HG03095 (cell line): Measurements from ENCODE around the gene MBP.

ENCODE experiments used
- ATAC-seq: cut with Tn5 transposase; IDR thresholded peaks from one replicate; pipeline ENCODE4 v1.9.1; 2021; ENCODE audit warnings: moderate library complexity; ENCODE audit not compliant: unreplicated experiment

The MBP gene

DNA sequence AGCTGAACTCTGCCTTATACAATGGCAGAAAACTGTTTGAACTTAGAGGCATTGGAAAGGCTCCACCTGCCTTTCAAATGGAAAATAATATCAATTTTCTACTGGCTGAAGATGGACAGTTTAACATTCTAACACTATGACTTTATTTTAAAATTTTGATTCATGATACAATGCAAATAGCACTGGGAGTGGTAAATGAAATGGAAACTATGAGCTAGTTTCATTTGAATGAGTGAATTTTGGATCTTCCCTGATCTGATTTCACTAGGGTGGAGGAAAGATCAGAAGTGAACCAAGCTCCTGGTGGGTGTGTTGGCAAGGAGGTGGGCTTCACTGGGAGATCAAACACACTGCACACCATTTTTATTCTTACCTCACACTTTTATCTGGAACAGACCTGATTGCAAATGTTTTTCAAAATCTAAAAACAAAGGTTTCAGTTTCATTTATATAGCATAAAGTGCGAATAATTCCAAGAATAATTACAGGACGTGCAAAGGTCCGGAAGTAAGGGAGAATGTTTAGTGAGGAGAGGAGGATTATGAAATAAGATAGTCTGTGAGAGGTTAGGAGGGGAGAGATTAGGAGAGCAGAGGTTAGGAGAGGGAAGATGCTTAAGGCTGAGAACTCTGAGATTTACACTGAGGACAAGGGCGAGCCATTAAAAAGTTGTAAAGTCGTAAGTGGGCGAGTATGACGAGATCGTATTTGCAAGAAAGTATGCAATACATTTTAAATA lies 18.6 kb upstream of the MBP start:
- ATAC-seq = no peak

GRCh38 chr18:77150588-77150987 lies 18.0 kb upstream of the MBP start:
- no peak for ATAC-seq

GRCh38 chr18:77148289-77148688 lies 15.7 kb upstream of the MBP start:
- no peak for ATAC-seq

DNA sequence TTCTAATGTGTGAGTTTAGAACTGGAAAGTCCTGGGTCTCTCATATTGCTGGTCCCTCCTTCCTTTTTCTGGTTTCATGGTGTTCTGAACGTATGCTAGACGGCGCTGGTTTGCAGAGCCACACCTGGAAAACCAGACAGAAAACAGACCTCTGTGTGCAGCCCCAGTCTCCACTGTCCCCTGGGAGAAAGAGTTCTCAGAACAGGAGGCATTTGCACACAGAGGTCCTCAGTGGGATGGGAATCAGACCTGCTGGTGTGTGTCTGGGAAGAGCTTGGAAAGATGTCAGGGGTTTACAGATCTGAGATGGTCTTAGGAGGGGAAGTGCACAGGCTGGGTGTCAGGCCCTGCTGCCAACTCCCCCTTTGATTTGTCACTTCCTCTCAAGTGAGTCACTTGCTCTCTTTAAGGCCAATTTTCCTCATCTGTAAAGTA lies 14.9 kb upstream of the MBP start:
- no peak for ATAC-seq

DNA sequence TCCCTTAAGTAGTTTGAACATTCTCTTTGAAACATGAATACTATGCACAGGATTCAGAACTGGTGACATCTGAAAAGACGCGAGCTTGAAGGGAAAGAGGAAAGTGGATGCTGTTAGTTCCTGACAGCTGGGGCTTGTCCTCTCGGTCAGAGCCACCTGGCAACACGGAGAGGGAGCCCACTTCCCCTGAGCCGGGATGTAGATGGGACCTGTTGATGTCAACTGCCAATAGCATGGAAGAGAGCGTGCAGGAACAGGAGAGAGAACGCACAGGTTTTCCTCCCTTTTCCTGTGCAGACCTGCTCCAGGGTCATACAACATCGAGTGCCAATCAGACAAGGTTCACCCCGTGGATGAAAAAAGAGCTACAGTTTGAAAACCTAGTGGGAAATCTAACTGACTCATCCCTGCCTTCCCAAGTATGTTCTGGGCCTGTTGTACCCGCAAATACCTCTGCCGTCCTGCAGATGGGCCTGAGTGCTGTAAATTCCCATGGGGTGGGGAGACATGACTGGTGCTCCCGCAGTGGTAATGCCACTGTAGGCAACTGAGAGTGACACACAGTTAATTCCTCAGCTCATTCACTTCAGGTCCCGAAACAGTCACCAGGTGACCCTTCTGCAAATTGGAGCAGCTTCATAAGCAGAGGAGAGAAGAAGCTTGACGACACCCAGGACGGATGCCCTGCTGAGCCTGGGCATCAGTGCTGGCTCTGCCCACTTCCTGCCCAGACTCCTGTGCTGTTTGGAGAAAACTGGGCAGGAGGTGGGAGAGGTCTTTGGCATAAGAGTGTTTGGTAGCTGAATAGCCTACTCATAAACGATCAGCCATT lies 13.9 kb upstream of the MBP start:
- no peak for ATAC-seq

DNA sequence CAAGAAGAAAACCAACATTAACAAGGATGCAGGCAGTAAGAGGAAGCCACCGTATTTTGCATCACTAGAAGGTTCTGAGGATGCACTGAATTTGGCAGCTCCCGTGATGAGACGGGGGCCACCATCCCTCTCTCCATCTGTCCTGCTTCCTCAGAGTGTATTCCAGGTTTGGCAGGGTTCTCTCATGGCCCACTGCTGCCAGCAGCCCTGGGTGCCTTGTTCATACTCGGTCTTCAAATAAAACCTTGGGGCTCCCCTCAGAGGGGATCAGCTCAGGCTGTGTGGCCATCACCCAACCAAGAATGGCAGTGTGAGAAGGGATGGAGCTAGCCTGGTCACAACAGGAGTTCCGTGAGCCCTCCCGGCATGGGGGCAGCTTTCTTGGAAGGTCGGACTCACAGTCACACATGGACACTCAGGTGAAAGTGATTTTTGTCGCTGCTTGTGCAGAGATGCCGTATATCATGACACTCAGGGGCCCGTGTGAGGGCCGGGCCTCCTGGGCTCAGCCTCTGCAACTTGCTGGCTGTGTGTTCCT lies 12.8 kb upstream of the MBP start:
- ATAC-seq = no peak

- ATAC-seq = no peak
Observed at GRCh38 chr18:77144451-77145118, 12.0 kb upstream of the MBP start.

GRCh38 chr18:77144046-77144445 lies 11.5 kb upstream of the MBP start:
- no peak for ATAC-seq

DNA sequence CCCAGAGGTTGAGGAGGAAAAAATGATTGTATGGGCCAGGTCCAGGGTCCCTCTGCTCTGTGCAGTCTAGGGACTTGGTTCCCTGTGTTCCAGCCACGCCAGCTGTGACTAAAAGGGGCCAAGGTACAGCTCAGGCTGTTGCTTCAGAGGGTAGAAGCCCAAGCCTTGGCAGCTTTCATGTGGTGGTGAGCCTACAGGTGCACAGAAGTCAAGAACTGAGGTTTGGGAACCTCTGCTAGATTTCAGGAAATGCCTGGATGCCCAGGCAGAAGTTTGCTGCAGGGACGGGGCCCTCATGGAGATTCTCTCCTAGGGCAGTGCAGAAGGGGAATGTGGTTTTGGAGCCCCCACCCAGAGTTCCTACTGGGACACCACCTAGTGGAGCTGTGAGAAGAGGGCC lies 10.6 kb upstream of the MBP start:
- no peak for ATAC-seq

DNA sequence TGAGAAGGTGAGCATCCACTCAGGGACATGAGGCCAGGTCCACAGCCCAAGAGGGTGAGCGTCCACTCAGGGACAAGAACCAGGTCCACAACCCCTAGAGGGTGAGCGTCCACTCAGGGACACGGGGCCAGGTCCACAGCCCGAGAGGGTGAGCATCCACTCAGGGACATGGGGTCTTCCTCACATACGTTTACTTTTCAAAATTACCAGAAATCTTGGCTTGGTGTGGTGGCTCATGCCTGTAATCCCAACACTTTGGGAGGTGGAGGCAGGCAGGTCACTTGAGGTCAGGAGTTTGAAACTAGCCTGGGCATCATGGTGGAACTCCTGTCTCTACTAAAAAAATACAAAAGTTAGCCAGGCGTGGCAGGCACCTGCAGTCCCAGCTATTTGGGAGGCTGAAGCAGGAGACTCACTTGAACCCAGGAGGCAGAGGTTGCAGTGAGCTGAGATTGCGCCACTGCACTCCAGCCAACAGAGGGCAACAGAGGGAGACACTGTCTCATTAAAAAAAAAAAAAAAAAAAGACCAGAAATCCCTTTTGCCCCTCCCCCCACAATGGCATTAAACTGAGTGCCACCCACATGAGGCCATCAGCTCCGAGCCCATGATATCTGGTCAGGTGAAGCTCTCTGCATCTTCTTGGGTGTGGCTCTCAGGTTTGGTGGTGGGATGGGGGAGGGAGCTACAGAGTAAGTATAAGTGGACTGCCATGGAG lies 9.0 kb upstream of the MBP start:
- ATAC-seq = no peak

GRCh38 chr18:77140439-77141109 lies 8.0 kb upstream of the MBP start:
- no peak for ATAC-seq

GRCh38 chr18:77140030-77140429 lies 7.4 kb upstream of the MBP start:
- ATAC-seq = no peak

- no peak for ATAC-seq
Observed at GRCh38 chr18:77139619-77140018, 7.0 kb upstream of the MBP start.

DNA sequence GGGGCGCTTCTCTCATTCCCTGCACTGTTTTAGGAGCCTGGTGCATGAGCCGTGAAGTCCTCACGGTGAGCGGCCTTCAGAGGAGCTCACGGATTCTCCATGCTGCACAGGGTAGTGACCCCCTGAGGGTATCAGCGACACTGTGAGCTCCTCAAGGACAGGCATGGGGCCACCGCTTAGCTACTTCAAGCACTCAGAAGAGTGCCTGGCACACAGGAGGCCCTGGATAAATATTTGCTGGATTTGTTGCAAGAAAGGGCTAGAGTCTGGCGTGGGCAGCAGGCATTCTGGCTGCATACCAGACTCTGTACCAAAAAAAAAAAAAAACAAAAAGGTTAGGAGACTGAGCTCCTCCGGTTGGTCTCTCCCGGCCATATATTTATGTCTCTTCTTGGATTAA lies 5.7 kb upstream of the MBP start:
- no peak for ATAC-seq

- ATAC-seq = no peak
Observed at GRCh38 chr18:77137851-77138250, 5.3 kb upstream of the MBP start.

GRCh38 chr18:77136871-77137665 lies 4.5 kb upstream of the MBP start:
- no peak for ATAC-seq

GRCh38 chr18:77136076-77136718 lies 3.6 kb upstream of the MBP start:
- ATAC-seq = no peak

DNA sequence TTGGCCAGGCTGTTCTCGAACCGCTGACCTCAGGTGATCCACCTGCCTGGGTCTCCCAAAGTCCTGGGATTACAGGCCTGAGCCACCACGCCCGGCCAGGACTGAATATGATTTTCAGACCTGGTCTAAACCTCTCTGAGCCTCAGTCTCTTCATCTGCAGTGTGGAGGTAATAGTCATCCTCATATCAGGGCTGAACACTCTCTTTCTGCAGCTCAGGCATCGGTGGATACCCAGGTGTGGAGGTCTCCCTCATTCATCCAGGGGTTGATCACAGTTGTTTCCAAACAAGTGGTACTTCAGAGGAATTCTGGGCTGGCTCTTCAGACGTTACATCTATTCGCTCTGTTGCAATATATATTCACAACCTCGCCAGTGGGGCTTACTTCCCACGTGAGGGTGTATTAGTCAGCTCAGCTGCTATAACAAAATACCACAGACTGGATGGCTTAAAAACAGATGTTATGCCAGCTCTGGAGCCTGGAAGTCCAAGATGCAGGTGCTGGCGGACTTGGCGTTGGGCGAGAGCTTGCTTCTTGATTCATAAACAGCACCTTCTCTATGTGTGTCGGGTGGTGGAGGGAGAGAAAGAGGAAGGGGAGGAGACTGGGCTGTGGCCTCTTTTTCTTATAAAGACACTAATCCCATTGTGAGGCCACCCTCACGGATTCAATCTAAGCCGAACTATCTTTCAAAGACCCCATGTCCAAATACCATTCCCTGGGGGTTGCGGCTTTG lies 2.9 kb upstream of the MBP start:
- no peak for ATAC-seq
